A673 (cell line): ENCODE data around the gene HMCN2. TPM values are rescaled to one million over a fixed set of nuclear protein-coding genes. Genes with fewer than 3 reads are reported as not detected.

ENCODE experiments used
- BruUV-seq: library from RNA; stranded (reverse); fragments of 400-500 nt; replicated peaks from 2 replicates; lab custom pipeline; 2021; lab: Mats Ljungman, UMichigan
- CTCF ChIA-PET: fragments of 300-600 bp; sonication (Branson Sonifier 250); formaldehyde crosslinking; loops from one replicate; lab custom pipeline; 2022; ENCODE audit warnings: antibody characterized with exemption; lab: Charles Lee
- POLR2A ChIA-PET: fragments of 300-600 bp; sonication (Branson Sonifier 250); formaldehyde crosslinking; loops from one replicate; lab custom pipeline; 2022; ENCODE audit warnings: antibody characterized with exemption; ENCODE audit not compliant: low non-redundant PET; lab: Charles Lee
- DNase-seq: peaks from one replicate; pipeline ENCODE4 v3.0.0-alpha.2; 2015; ENCODE audit warnings: low spot score
- H3K27ac ChIP-seq: fragments of 200-600 bp; sonication (generic); 2 replicates; pipeline ENCODE4 v1.5.1; 2016; ENCODE audit warnings: mixed run types, low read depth, mild to moderate bottlenecking, mixed read lengths, antibody characterized with exemption, low read length; ENCODE audit not compliant: poor library complexity, severe bottlenecking
- H3K27me3 ChIP-seq: fragments of 200-600 bp; sonication (generic); replicated peaks from 2 replicates; pipeline ENCODE4 v1.6.1; 2017; ENCODE audit warnings: mixed run types, low read depth, mild to moderate bottlenecking, mixed read lengths, antibody characterized with exemption, low read length; ENCODE audit not compliant: insufficient read depth, poor library complexity
- H3K36me3 ChIP-seq: fragments of 200-600 bp; sonication (generic); 2 replicates; pipeline ENCODE4 v1.6.1; 2016; ENCODE audit warnings: mixed run types, mild to moderate bottlenecking, mixed read lengths, antibody characterized with exemption, low read length; ENCODE audit not compliant: insufficient read depth, poor library complexity, severe bottlenecking
- H3K4me1 ChIP-seq: fragments of 200-600 bp; sonication (generic); 2 replicates; pipeline ENCODE4 v1.6.1; 2017; ENCODE audit warnings: mixed run types, mild to moderate bottlenecking, mixed read lengths, antibody characterized with exemption, low read length; ENCODE audit not compliant: insufficient read depth, poor library complexity, severe bottlenecking
- H3K4me3 ChIP-seq: fragments of 200-600 bp; sonication (generic); 2 replicates; pipeline ENCODE4 v1.5.1; 2016; ENCODE audit warnings: low read depth, mixed run types, mild to moderate bottlenecking, mixed read lengths, low read length; ENCODE audit not compliant: poor library complexity, severe bottlenecking
- H3K9me3 ChIP-seq: fragments of 200-600 bp; sonication (generic); 2 replicates; pipeline ENCODE4 v1.6.1; 2016; ENCODE audit warnings: mixed run types, low read depth, mild to moderate bottlenecking, mixed read lengths, antibody characterized with exemption, low read length; ENCODE audit not compliant: poor library complexity, severe bottlenecking
- EZH2 ChIP-seq: fragments of 200-600 bp; sonication (generic); IDR thresholded peaks from 2 replicates; pipeline ENCODE4 v1.6.1; 2017; ENCODE audit warnings: borderline replicate concordance, low read depth, mild to moderate bottlenecking, mixed read lengths, antibody characterized with exemption, low read length; ENCODE audit not compliant: poor library complexity, severe bottlenecking
- intact Hi-C: fragments of 100-400 bp; cut with micrococcal nuclease; formaldehyde crosslinking; loops from one replicate; pipeline ENCODE4 v1.10.0; 2022; ENCODE audit not compliant: unreplicated experiment
- total RNA-seq: library from RNA; stranded (reverse); gene quantifications from 2 replicates; pipeline ENCODE4 v1.2.3, GENCODE V29; 2021
- TF ChIP-seq, protein P1 (sequence below): fragments of 300-800, 200-600 bp; sonication (generic); conservative IDR thresholded peaks from 2 replicates; pipeline ENCODE4 v1.5.1; 2017; ENCODE audit warnings: low read depth, mild to moderate bottlenecking, antibody characterized with exemption, low read length, moderate library complexity, mixed read lengths

The HMCN2 gene
- total RNA-seq, 1 experiment from 2014 or later, result 0.28 TPM

DNA sequence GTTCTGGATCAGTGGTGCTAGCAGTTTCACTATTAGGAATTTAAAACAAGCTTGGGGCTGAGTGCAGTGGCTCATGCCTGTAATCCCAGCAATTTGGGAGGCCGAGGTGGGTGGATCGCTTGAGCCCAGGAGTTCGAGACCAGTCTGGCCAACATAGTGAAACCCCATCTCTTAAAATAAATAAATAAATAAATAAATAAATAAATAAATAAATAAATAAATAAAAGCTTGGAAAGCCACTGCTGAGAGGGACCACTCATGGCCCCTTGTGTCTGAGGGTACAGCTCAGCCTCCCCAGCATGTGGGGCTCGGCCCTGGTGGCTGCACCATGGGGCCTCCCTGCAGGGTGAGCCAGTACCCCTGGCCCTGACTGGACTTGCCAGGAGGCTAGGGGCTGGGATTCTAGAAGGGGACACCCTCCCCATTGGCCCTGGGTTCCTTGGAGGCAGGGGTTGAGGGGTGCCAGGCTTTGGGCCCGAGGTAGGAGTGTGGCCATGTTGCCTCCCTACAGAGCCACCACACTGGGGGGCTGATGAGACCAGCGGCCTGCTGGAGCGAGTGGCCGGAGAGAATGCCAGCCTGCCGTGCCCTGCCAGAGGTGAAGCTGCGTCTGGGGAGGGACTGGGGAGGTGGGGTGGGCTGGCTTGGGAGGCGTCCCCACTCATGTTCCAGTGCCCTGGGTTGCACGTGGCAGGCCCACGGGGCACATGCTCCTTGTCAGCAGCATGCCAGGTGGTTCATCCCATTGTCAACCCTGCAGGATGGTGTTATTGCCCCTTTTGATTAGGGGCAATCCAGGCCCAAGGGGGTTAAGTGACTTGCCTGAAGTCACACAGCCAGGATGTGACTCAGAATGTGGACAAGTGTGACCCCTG is 76.5 kb downstream of the HMCN2 start:
- CTCF ChIA-PET, result no interaction called here
- intact Hi-C loops, result loop anchor here (2.0 kb wide), 1 partner anchor 235 kb away; no protein-coding TSS in a partner anchor
- Histone ChIP-seq H3K27ac (no peak overlapping the region), H3K36me3 (no peaks in the 10 kb centered on the region), H3K9me3 (no peaks in the 10 kb centered on the region), H3K27me3 (no peaks in the 10 kb centered on the region), H3K4me3 (no peak overlapping the region), H3K4me1 (no peaks in the 10 kb centered on the region)
- POLR2A ChIA-PET, result no interaction called here
- BruUV-seq, result no TSS peak
- DNase-seq, result no peak
- no peak for TF ChIP-seq EZH2
- TF ChIP-seq, protein P1, sequence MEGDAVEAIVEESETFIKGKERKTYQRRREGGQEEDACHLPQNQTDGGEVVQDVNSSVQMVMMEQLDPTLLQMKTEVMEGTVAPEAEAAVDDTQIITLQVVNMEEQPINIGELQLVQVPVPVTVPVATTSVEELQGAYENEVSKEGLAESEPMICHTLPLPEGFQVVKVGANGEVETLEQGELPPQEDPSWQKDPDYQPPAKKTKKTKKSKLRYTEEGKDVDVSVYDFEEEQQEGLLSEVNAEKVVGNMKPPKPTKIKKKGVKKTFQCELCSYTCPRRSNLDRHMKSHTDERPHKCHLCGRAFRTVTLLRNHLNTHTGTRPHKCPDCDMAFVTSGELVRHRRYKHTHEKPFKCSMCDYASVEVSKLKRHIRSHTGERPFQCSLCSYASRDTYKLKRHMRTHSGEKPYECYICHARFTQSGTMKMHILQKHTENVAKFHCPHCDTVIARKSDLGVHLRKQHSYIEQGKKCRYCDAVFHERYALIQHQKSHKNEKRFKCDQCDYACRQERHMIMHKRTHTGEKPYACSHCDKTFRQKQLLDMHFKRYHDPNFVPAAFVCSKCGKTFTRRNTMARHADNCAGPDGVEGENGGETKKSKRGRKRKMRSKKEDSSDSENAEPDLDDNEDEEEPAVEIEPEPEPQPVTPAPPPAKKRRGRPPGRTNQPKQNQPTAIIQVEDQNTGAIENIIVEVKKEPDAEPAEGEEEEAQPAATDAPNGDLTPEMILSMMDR, result no peak

DNA sequence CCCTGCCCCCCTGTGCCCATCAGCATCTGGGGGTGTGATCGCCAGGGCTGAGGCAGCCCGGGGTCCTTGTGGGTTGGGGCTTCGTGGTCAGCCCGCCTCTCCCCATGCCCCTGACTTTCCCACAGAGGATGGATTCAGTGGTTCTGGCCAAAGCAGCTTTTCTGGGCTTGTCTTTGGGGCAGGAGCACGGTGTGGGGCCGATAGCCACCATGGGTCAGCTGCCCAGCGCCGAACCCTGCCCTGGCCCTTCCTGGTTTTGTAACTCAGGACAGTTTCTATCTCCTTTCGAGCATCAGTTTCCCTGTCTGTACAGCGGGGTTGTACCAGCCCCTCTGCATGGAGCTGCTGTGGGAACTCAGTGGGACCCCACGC is 77.1 kb downstream of the HMCN2 start:
- H3K27me3 ChIP-seq, result no peaks in the 10 kb centered on the region
- intact Hi-C loops, result loop anchor here (2.0 kb wide), 1 partner anchor 236 kb away; no protein-coding TSS in a partner anchor
- no peaks in the 10 kb centered on the region for H3K9me3 ChIP-seq
- TF ChIP-seq, protein P1, result no peak
- no peak for TF ChIP-seq EZH2
- H3K27ac ChIP-seq, result no peak overlapping the region
- CTCF ChIA-PET, result no interaction called here
- BruUV-seq, result no TSS peak
- no peaks in the 10 kb centered on the region for H3K36me3 ChIP-seq
- POLR2A ChIA-PET, result no interaction called here
- H3K4me3 ChIP-seq, result no peak overlapping the region
- H3K4me1 ChIP-seq, result no peaks in the 10 kb centered on the region
- DNase-seq, result no peak

DNA sequence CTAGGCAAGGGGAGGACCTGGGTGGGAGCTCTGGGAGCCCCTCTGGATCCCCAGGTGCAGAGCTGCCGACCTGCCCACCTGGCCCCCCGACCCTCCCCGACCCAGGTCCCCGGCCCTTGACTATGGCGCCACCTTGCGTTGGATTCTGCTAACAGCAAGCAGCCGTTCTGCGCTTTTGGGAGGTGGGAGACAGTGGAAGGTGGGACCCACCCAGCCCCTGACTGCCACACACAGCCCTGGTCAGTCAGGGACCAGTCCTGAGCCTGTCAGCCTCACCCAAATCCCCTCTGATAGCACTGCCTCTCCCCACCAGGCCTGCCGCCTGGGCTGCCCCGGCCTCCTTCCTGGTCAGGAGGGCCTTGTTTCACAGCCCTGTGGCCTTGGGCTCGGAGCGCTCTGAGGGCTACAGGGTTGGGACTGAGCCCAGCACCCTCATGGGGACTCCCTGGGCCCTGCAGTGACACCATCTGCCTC is 77.9 kb downstream of the HMCN2 start:
- H3K27ac ChIP-seq, result no peak overlapping the region
- H3K27me3 ChIP-seq, result no peaks in the 10 kb centered on the region
- DNase-seq, result peak; percentile 21
- no peaks in the 10 kb centered on the region for H3K9me3 ChIP-seq
- ChIA-PET POLR2A (no interaction called here), CTCF (interaction anchor here (0.7 kb wide), 1 partner anchor 241 kb away, joined by 3 read pairs; no protein-coding TSS in a partner anchor)
- TF ChIP-seq EZH2, result no peak
- TF ChIP-seq, protein P1, result peak; percentile 95
- no peaks in the 10 kb centered on the region for H3K36me3 ChIP-seq
- intact Hi-C loops, result loop anchor here (2.0 kb wide), 1 partner anchor 237 kb away; no protein-coding TSS in a partner anchor
- BruUV-seq, result no TSS peak
- no peaks in the 10 kb centered on the region for H3K4me1 ChIP-seq
- H3K4me3 ChIP-seq, result no peak overlapping the region
